Omental fat pad (tissue), 4 donors: Measurements from ENCODE around the gene PCSK1N. TPM values are rescaled to one million over a fixed set of nuclear protein-coding genes. Genes with fewer than 3 reads are reported as not detected.

ENCODE experiments used
- ATAC-seq: fragments of 150-250 bp; one replicate; pipeline ENCODE4 v1.9.1; 2016; ENCODE audit warnings: mild to moderate bottlenecking, moderate library complexity; ENCODE audit not compliant: low FRiP score
- DNase-seq: peaks from one replicate; pipeline ENCODE4 v3.0.0-alpha.2; 2019; ENCODE audit warnings: low spot score
- CTCF ChIP-seq, 3 donors: fragments of 450-650 bp; IDR thresholded peaks; one replicate each; pipeline ENCODE4 v1.5.1; 2016 to 2017; ENCODE audit warnings: antibody characterized with exemption in 3 of 3, mild to moderate bottlenecking in 3 of 3, moderate library complexity in 2 of 3
- total RNA-seq, 4 donors: library from RNA; depleted of rRNA; stranded (reverse); fragments of >200 nt; gene quantifications; one replicate each; pipeline ENCODE4 v1.1.0, GENCODE V29; 2016

The PCSK1N gene
- total RNA-seq, 4 donors from 2014 or later = 0.93 to 2.3 (median 1.4) TPM; not detected in 1

GRCh38 chrX:48787505-48788443 lies 47.6 kb downstream of the PCSK1N start:
- DNase-seq (no peak), ATAC-seq (no peak)
- no peak for TF ChIP-seq CTCF (IDR thresholded peaks at IDR 0.05)

- ATAC-seq (no peak), DNase-seq (no peak)
- TF ChIP-seq CTCF (IDR thresholded peaks at IDR 0.05) = no peak
These were observed 48.4 kb downstream of the PCSK1N start for GRCh38 chrX:48786825-48787504.

GRCh38 chrX:48786341-48786800 lies 49.0 kb downstream of the PCSK1N start, which contains the start of gene GATA1:
GATA1 (plus strand) TSS chrX:48786590; CDS start chrX:48791110, 4,520 bp downstream.
- DNase-seq (no peak), ATAC-seq (no peak)
- TF ChIP-seq CTCF (IDR thresholded peaks at IDR 0.05) = no peak

- ATAC-seq (no peak), DNase-seq (no peak)
- no peak for TF ChIP-seq CTCF (IDR thresholded peaks at IDR 0.05)
These were observed 49.7 kb downstream of the PCSK1N start for GRCh38 chrX:48785540-48786214.

- no peak for TF ChIP-seq CTCF (IDR thresholded peaks at IDR 0.05)
- ATAC-seq (no peak), DNase-seq (no peak)
These were observed 50.2 kb downstream of the PCSK1N start for GRCh38 chrX:48785186-48785539.

- no peak for DNase-seq
- ATAC-seq = no peak
- no peak for TF ChIP-seq CTCF (IDR thresholded peaks at IDR 0.05)
These were observed 50.7 kb downstream of the PCSK1N start for GRCh38 chrX:48784726-48785125.
